Umbilical cord (tissue), 2 donors: ENCODE results near the gene NKX2-2. TPM values are rescaled to one million over a fixed set of nuclear protein-coding genes. Genes with fewer than 3 reads are reported as not detected.
"Not testable (repeated sequence)": the region's sequence is repeated elsewhere in the genome, so short reads cannot be mapped to it uniquely, and the experiment has no call there.

ENCODE experiments used
- DNase-seq: peaks from one replicate; pipeline ENCODE4 v3.0.0-alpha.2; 2015; ENCODE audit warnings: low spot score
- total RNA-seq: library from RNA; depleted of rRNA; stranded (reverse); fragments of >200 nt; gene quantifications from one replicate; pipeline ENCODE4 v1.2.3, GENCODE V29; 2014; ENCODE audit warnings: low replicate concordance; ENCODE audit not compliant: insufficient read depth

The NKX2-2 gene
- total RNA-seq, 1 donor from 2014 or later = 1.4 TPM

- no peak for DNase-seq
Measured at GRCh38 chr20:21508230-21509078, 5.4 kb downstream of the NKX2-2 start.

- DNase-seq = no peak
Measured at GRCh38 chr20:21507400-21508229, 6.2 kb downstream of the NKX2-2 start.

GRCh38 chr20:21505810-21506530, 7.9 kb downstream of the NKX2-2 start:
- DNase-seq = peak; percentile 11

GRCh38 chr20:21505161-21505809, 8.6 kb downstream of the NKX2-2 start:
- peak; percentile 16 for DNase-seq

GRCh38 chr20:21504323-21504722, 9.5 kb downstream of the NKX2-2 start:
- DNase-seq = no peak

GRCh38 chr20:21503345-21503744, 10.5 kb downstream of the NKX2-2 start:
- no peak for DNase-seq

GRCh38 chr20:21501184-21501583, 12.7 kb downstream of the NKX2-2 start:
- DNase-seq = no peak

GRCh38 chr20:21500599-21500998, 13.3 kb downstream of the NKX2-2 start:
- no peak for DNase-seq

GRCh38 chr20:21499641-21500040, 14.2 kb downstream of the NKX2-2 start:
- no peak for DNase-seq

- no peak for DNase-seq
Measured at GRCh38 chr20:21498635-21499034, 15.2 kb downstream of the NKX2-2 start.

- DNase-seq = no peak
Measured at GRCh38 chr20:21498195-21498594, 15.7 kb downstream of the NKX2-2 start.

- DNase-seq = no peak
Measured at GRCh38 chr20:21496452-21496851, 17.4 kb downstream of the NKX2-2 start.

GRCh38 chr20:21493049-21493448, 20.8 kb downstream of the NKX2-2 start:
- no peak for DNase-seq

- no peak for DNase-seq
Measured at GRCh38 chr20:21490105-21490504, 23.8 kb downstream of the NKX2-2 start.

- not testable (repeated sequence) for DNase-seq
Measured at GRCh38 chr20:21480144-21480543, 33.7 kb downstream of the NKX2-2 start.

- no peak for DNase-seq
Measured at GRCh38 chr20:21465799-21466198, 48.1 kb downstream of the NKX2-2 start.

- DNase-seq = no peak
Measured at GRCh38 chr20:21464916-21465315, 48.9 kb downstream of the NKX2-2 start.
